HG03060 (cell line): ENCODE measurements around the gene MLXIP.
"Not testable (repeated sequence)": the region's sequence is repeated elsewhere in the genome, so short reads cannot be mapped to it uniquely, and the experiment has no call there.

ENCODE experiments used
- ATAC-seq: cut with Tn5 transposase; IDR thresholded peaks from one replicate; pipeline ENCODE4 v1.9.1; 2021; ENCODE audit warnings: low read depth, moderate number of reproducible peaks; ENCODE audit not compliant: unreplicated experiment

The MLXIP gene

GRCh38 chr12:122094137-122094734 is 15.7 kb downstream of the MLXIP start:
- no peak for ATAC-seq

GRCh38 chr12:122094735-122095631 is 16.4 kb downstream of the MLXIP start:
- ATAC-seq = no peak

- no peak for ATAC-seq
Measured at GRCh38 chr12:122096014-122096413, 17.5 kb downstream of the MLXIP start.

- ATAC-seq = no peak
Measured at GRCh38 chr12:122096591-122097149, 18.1 kb downstream of the MLXIP start.

GRCh38 chr12:122097584-122097926 is 19.0 kb downstream of the MLXIP start:
- ATAC-seq = no peak

- ATAC-seq = no peak
Measured at GRCh38 chr12:122097927-122098756, 19.6 kb downstream of the MLXIP start.

GRCh38 chr12:122099280-122099749 is 20.8 kb downstream of the MLXIP start:
- no peak for ATAC-seq

- ATAC-seq = no peak
Measured at GRCh38 chr12:122099856-122100255, 21.3 kb downstream of the MLXIP start.

GRCh38 chr12:122100568-122100967 is 22.0 kb downstream of the MLXIP start:
- ATAC-seq = no peak

- ATAC-seq = no peak
Measured at GRCh38 chr12:122102331-122102730, 23.8 kb downstream of the MLXIP start.

GRCh38 chr12:122104844-122105243 is 26.3 kb downstream of the MLXIP start:
- ATAC-seq = no peak

- ATAC-seq = not testable (repeated sequence)
Measured at GRCh38 chr12:122105496-122105895, 26.9 kb downstream of the MLXIP start.

GRCh38 chr12:122106843-122107242 is 28.3 kb downstream of the MLXIP start:
- no peak for ATAC-seq

GRCh38 chr12:122107261-122107660 is 28.7 kb downstream of the MLXIP start:
- ATAC-seq = no peak

GRCh38 chr12:122111089-122111641 is 32.6 kb downstream of the MLXIP start:
- ATAC-seq = no peak

- no peak for ATAC-seq
Measured at GRCh38 chr12:122116707-122117535, 38.4 kb downstream of the MLXIP start.

- ATAC-seq = no peak
Measured at GRCh38 chr12:122117979-122118378, 39.4 kb downstream of the MLXIP start.

GRCh38 chr12:122121341-122121740 is 42.8 kb downstream of the MLXIP start:
- ATAC-seq = not testable (repeated sequence)

GRCh38 chr12:122121745-122122144 is 43.2 kb downstream of the MLXIP start:
- no peak for ATAC-seq
